DMS79 treated with DMSO at 0.1 percent for 48 hours (cell line): ENCODE data around the gene HSDL1.
"Not testable (repeated sequence)": the region's sequence is repeated elsewhere in the genome, so short reads cannot be mapped to it uniquely, and the experiment has no call there.

ENCODE experiments used
- DNase-seq: peaks from one replicate; lab custom pipeline; 2025; lab: John Stamatoyannopoulos, UW

HSDL1 gene

GRCh38 chr16:84138824-84139627 is 6.0 kb downstream of the HSDL1 start:
- peak; percentile 60 for DNase-seq

GRCh38 chr16:84138500-84138823 is 6.5 kb downstream of the HSDL1 start:
- DNase-seq: no peak

- no peak for DNase-seq
Observed at GRCh38 chr16:84137769-84138357, 7.1 kb downstream of the HSDL1 start.

- DNase-seq: no peak
Observed at GRCh38 chr16:84137287-84137686, 7.7 kb downstream of the HSDL1 start.

GRCh38 chr16:84136331-84137125 is 8.4 kb downstream of the HSDL1 start:
- no peak for DNase-seq

- DNase-seq: no peak
Observed at GRCh38 chr16:84132527-84133285, 12.3 kb downstream of the HSDL1 start.

GRCh38 chr16:84131117-84131516 is 13.9 kb downstream of the HSDL1 start:
- no peak for DNase-seq

- DNase-seq: no peak
Observed at GRCh38 chr16:84124257-84125073, 20.5 kb downstream of the HSDL1 start.

GRCh38 chr16:84121007-84121406 is 24.0 kb downstream of the HSDL1 start:
- no peak for DNase-seq

- no peak for DNase-seq
Observed at GRCh38 chr16:84120023-84120422, 25.0 kb downstream of the HSDL1 start.

GRCh38 chr16:84119368-84119767 is 25.6 kb downstream of the HSDL1 start:
- peak; percentile 51 for DNase-seq

GRCh38 chr16:84118315-84118714 is 26.7 kb downstream of the HSDL1 start:
- not testable (repeated sequence) for DNase-seq

GRCh38 chr16:84117494-84117843 is 27.5 kb downstream of the HSDL1 start:
- peak; percentile 6 for DNase-seq

- peak; percentile 56 for DNase-seq
Observed at GRCh38 chr16:84116720-84117493, 28.1 kb downstream of the HSDL1 start, which contains the start of gene MBTPS1. MBTPS1 (minus strand) TSS chr16:84116942; CDS start chr16:84101783, 15,159 bp downstream.

- peak; percentile 8 for DNase-seq
Observed at GRCh38 chr16:84115919-84116719, 28.9 kb downstream of the HSDL1 start.

GRCh38 chr16:84111949-84112348 is 33.0 kb downstream of the HSDL1 start:
- not testable (repeated sequence) for DNase-seq

GRCh38 chr16:84111525-84111924 is 33.5 kb downstream of the HSDL1 start:
- DNase-seq: no peak

GRCh38 chr16:84110527-84110926 is 34.5 kb downstream of the HSDL1 start:
- DNase-seq: no peak

- DNase-seq: no peak
Observed at GRCh38 chr16:84109598-84110335, 35.2 kb downstream of the HSDL1 start.
